HFF-Myc (cell line): Measurements from ENCODE around the gene FSIP1.
"Not testable (repeated sequence)": the region's sequence is repeated elsewhere in the genome, so short reads cannot be mapped to it uniquely, and the experiment has no call there.

ENCODE experiments used
- DNase-seq: peaks from one replicate; pipeline ENCODE4 v3.0.0-alpha.2; 2011; ENCODE audit warnings: low read depth; ENCODE audit errors: extremely low read depth
- H3K4me3 ChIP-seq: replicated peaks from 2 replicates; pipeline ENCODE4 v1.5.1; 2011; ENCODE audit warnings: low read depth, mild to moderate bottlenecking, control low read depth, low read length
- TF ChIP-seq, protein P1 (sequence below): IDR thresholded peaks from 2 replicates; pipeline ENCODE4 v1.5.1; 2012; ENCODE audit warnings: mild to moderate bottlenecking, low read depth, low read length, control low read depth; ENCODE audit errors: missing control alignments

Gene FSIP1

DNA sequence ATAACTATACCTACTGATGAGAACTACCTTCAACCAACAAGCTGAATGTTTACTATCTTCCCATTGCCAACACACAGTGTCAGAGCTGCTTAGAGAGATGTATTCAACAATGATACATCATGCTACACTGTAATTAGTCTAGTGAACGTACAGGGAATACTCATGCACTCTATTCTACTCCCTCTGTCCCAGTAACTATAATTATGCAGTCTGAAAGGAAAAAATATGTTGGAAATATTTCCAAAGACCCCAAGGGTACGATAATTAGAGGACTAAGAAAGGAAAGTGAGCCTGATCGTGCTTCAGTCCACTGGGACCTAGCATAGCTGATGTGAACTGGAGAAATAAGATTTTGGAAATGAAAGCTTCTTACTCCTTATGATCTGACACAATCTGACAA, 36.9 kb upstream of the FSIP1 start:
- DNase-seq = no peak
- H3K4me3 ChIP-seq = no peak overlapping the region
- TF ChIP-seq, protein P1, sequence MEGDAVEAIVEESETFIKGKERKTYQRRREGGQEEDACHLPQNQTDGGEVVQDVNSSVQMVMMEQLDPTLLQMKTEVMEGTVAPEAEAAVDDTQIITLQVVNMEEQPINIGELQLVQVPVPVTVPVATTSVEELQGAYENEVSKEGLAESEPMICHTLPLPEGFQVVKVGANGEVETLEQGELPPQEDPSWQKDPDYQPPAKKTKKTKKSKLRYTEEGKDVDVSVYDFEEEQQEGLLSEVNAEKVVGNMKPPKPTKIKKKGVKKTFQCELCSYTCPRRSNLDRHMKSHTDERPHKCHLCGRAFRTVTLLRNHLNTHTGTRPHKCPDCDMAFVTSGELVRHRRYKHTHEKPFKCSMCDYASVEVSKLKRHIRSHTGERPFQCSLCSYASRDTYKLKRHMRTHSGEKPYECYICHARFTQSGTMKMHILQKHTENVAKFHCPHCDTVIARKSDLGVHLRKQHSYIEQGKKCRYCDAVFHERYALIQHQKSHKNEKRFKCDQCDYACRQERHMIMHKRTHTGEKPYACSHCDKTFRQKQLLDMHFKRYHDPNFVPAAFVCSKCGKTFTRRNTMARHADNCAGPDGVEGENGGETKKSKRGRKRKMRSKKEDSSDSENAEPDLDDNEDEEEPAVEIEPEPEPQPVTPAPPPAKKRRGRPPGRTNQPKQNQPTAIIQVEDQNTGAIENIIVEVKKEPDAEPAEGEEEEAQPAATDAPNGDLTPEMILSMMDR = no peak

DNA sequence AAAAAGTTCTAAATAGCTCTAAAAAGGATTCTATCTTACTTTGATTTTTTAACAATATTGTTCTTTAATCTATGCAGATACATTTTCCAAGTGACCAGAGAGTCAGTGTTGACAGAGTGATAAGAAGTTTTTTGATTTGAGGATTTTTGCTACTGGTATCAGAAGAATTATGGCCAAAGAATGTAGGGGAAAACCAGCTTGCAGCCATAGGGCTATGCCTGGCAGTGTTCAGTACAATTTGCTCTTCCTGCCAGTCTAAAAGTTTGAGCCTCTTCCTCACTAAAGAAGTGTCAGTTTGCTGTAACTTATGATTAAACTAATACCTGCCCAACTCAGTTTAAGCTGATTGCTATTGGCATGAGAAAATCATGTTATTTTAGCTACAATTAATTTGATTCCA, 35.3 kb upstream of the FSIP1 start:
- TF ChIP-seq, protein P1 = no peak
- no peak overlapping the region for H3K4me3 ChIP-seq

DNA sequence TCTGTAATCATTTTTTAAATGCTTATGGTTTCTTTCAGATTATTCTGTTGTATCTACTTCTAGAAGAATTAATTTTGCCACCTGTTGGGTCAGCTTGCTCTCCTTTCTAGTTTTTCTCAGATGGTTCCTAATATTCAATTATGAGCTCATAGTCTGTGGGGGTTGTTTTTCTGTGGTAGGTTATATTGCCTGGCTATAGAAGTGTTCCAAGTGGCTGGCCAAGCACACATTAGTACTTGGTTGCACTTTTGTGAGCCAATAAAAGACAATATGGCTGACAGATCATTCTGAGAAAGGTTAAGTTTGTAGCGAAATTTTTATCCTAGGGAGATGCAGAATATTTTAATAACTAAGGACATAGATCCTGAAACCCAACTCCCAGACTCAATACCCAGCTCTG, 31.8 kb upstream of the FSIP1 start:
- TF ChIP-seq, protein P1 = no peak
- DNase-seq = no peak
- H3K4me3 ChIP-seq = no peak overlapping the region

More for the DNA sequence above, 35.3 kb upstream of the FSIP1 start:
- DNase-seq = no peak

GRCh38 chr15:39812651-39813050, 30.0 kb upstream of the FSIP1 start:
- H3K4me3 ChIP-seq, DNase-seq: not testable (repeated sequence)

DNA sequence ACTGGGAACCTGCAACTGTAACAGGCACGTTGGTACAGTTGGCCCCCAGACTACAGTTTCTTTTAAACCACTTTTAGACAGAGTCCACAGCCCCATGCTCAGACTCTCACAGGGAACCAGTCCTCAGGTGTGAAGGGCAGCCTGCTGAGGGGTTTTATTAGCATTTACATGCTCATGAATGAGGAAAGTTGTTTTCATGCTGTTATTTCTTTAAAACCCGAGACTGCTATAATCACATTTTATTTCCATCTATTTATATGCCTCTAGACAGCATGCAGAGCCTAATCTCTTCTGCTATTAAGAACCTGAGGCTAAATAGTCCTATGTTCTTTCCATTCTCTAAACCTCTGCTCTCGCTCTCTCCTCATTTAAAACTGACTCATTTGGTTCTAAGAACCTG, 26.3 kb upstream of the FSIP1 start:
- no peak overlapping the region for H3K4me3 ChIP-seq
- DNase-seq = no peak
- TF ChIP-seq, protein P1 = no peak

DNA sequence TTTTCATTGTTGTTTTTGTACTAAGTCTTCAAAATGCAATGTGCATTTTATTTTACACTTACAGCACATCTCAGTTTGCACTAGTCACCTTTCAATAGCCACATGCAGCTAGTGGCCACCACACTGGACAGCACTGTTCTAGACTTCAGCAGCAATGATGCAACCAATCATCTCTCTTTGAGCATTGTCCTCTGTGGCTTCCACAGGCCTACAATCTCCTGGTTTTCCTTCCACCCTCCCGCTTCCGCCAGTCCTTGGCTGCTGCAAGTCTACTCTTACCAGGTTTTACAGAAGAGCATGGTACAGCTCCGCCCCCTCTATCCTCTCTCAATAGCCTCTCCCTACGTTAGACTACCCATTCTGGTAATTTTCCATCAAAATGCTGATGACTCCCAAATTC, 25.1 kb upstream of the FSIP1 start:
- DNase-seq = no peak
- TF ChIP-seq, protein P1 = no peak
- no peak overlapping the region for H3K4me3 ChIP-seq

DNA sequence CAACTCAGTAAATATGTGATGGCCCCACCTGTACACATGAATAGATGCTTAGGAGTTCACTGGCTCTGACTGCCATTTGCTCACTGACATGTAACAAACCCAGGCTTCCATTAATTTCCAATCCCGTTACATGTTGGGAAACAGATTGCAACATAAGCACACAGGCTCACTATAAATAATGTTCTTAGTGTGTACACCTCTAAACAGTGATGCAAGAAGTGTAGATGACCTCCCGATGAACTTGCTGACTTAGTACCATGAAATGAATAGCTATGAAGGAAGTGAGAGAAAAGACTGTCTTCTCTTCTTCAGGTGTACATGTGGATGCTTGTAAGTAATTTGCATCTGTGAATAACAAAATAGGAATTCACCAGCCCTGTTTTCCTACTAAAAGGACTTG, 21.4 kb upstream of the FSIP1 start:
- DNase-seq = no peak
- TF ChIP-seq, protein P1 = no peak

GRCh38 chr15:39803016-39803415, 20.4 kb upstream of the FSIP1 start:
- H3K4me3 ChIP-seq = no peak overlapping the region
- DNase-seq = no peak
- TF ChIP-seq, protein P1 = no peak

More for the DNA sequence above, 21.4 kb upstream of the FSIP1 start:
- H3K4me3 ChIP-seq = no peak overlapping the region
